GM19452 (cell line): Measurements from ENCODE around the gene BCL2L11.

Source experiments
- ATAC-seq: cut with Tn5 transposase; IDR thresholded peaks from one replicate; pipeline ENCODE4 v1.9.1; 2021; ENCODE audit not compliant: unreplicated experiment

BCL2L11 gene

GRCh38 chr2:111142101-111142500 lies 21.4 kb downstream of the BCL2L11 start:
- no peak for ATAC-seq

- no peak for ATAC-seq
Observed at GRCh38 chr2:111143107-111143842, 22.6 kb downstream of the BCL2L11 start.

GRCh38 chr2:111143843-111144198 lies 23.1 kb downstream of the BCL2L11 start:
- ATAC-seq = no peak

GRCh38 chr2:111145103-111145760 lies 24.5 kb downstream of the BCL2L11 start:
- no peak for ATAC-seq

- no peak for ATAC-seq
Observed at GRCh38 chr2:111145951-111146350, 25.2 kb downstream of the BCL2L11 start.

- no peak for ATAC-seq
Observed at GRCh38 chr2:111148225-111148873, 27.6 kb downstream of the BCL2L11 start.

GRCh38 chr2:111148925-111149324 lies 28.2 kb downstream of the BCL2L11 start:
- no peak for ATAC-seq

- no peak for ATAC-seq
Observed at GRCh38 chr2:111149882-111150455, 29.3 kb downstream of the BCL2L11 start.

- ATAC-seq = no peak
Observed at GRCh38 chr2:111154758-111155157, 34.0 kb downstream of the BCL2L11 start.

GRCh38 chr2:111155610-111156009 lies 34.9 kb downstream of the BCL2L11 start:
- no peak for ATAC-seq

GRCh38 chr2:111156529-111156928 lies 35.8 kb downstream of the BCL2L11 start:
- no peak for ATAC-seq

- peak; percentile 48 for ATAC-seq
Observed at GRCh38 chr2:111157071-111157661, 36.5 kb downstream of the BCL2L11 start.

- ATAC-seq = peak; percentile 63
Observed at GRCh38 chr2:111157798-111158197, 37.1 kb downstream of the BCL2L11 start.

GRCh38 chr2:111159641-111160040 lies 38.9 kb downstream of the BCL2L11 start:
- no peak for ATAC-seq

GRCh38 chr2:111160758-111161157 lies 40.0 kb downstream of the BCL2L11 start:
- ATAC-seq = no peak

GRCh38 chr2:111161971-111162370 lies 41.3 kb downstream of the BCL2L11 start:
- no peak for ATAC-seq

GRCh38 chr2:111162718-111163331 lies 42.1 kb downstream of the BCL2L11 start:
- ATAC-seq = no peak

GRCh38 chr2:111164078-111164477 lies 43.4 kb downstream of the BCL2L11 start:
- no peak for ATAC-seq

- ATAC-seq = no peak
Observed at GRCh38 chr2:111165084-111165483, 44.4 kb downstream of the BCL2L11 start.

- ATAC-seq = no peak
Observed at GRCh38 chr2:111166115-111166514, 45.4 kb downstream of the BCL2L11 start.
